ENCODE data around the gene RGS9BP. TPM values are rescaled to one million over a fixed set of nuclear protein-coding genes. Genes with fewer than 3 reads are reported as not detected.

Gene RGS9BP, protein sequence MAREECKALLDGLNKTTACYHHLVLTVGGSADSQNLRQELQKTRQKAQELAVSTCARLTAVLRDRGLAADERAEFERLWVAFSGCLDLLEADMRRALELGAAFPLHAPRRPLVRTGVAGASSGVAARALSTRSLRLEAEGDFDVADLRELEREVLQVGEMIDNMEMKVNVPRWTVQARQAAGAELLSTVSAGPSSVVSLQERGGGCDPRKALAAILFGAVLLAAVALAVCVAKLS
- under 1 TPM; 0.10 to 0.12 TPM for total RNA-seq

DNA sequence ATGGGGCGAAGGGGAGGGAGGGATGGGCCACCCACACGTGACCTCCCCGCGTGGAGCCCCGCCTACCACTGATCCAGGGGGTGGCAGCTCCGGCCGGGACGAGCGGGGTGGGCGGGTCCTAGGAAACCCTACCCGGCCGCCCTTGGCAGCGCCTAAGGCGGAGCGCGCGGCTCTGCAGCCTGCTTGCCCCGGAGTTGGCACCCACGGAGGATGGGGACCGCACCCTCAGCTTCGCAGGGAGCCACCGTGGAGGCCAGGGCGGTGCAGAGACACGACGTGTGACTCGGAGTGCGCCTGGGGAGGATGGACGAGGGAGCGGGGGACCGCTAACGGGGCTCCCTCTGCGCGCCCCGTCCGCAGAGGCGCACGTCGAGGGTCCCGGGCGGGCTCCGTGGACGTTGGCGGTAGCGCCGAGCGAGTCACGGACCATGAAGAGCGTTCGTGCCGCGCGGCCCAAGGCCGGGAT, at the start of gene RGS9BP:
TSS of gene RGS9BP (plus strand) at position 129 of the 466 bp plus-strand sequence. CDS start 416 bp downstream, outside the sequence.
- CTCF ChIA-PET: interaction anchor here (1.2 kb wide), 1 partner anchor 16 kb away, joined by 4 read pairs; the partner anchor contains the start of gene NUDT19
- peak within 1 kb of the TSS; percentile 80 for H3K4me3 Mint-ChIP-seq
- peaks cover 20% of the 10 kb centered on the region for H3K4me1 Mint-ChIP-seq (ENCODE audit: low read depth)
- peak within 1 kb of the TSS; percentile 39 for H3K27ac Mint-ChIP-seq
- peaks cover 14% of the 10 kb centered on the region for H3K27me3 Mint-ChIP-seq (ENCODE audit: low read depth)
- H3K9me3 Mint-ChIP-seq: no peaks in the 10 kb centered on the region
- no peaks in the 10 kb centered on the region for H3K36me3 Mint-ChIP-seq (ENCODE audit: low read depth)
- peak; percentile 55 for DNase-seq
- intact Hi-C loops (cut with micrococcal nuclease): loop anchor here (1.0 to 5.0 kb wide), 8 partner anchors 16 to 502 kb away; partner anchors contain the start of genes CEP89, DPY19L3, NUDT19 and PDCD5

DNA sequence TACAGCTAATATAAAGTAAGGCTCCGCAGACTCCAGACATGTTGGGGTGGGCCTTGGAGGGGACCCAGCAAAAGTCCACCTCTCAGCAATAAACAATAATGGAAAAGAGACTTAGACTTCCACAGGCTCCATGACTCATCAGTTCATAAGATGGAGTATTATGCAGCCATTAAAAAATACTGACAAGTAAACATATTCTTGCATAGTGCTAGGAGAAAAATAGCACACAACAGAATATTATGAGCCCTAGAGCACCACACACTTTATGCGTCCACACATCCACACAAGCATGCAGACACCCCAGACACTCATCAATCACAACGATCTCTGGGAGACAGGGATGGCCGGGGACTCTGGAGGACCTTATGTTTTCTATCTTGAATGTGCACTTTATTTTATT, 48.7 kb upstream of the RGS9BP start:
- Mint-ChIP-seq H3K9me3 (no peaks in the 10 kb centered on the region), H3K27me3 (ENCODE audit: low read depth) (no peaks in the 10 kb centered on the region), H3K36me3 (ENCODE audit: low read depth) (peaks cover 12% of the 10 kb centered on the region), H3K27ac (no peak overlapping the region), H3K4me1 (ENCODE audit: low read depth) (no peaks in the 10 kb centered on the region), H3K4me3 (no peak overlapping the region)
- CTCF ChIA-PET: no interaction called here
- intact Hi-C loops (cut with micrococcal nuclease): no loop called here
- DNase-seq: no peak

DNA sequence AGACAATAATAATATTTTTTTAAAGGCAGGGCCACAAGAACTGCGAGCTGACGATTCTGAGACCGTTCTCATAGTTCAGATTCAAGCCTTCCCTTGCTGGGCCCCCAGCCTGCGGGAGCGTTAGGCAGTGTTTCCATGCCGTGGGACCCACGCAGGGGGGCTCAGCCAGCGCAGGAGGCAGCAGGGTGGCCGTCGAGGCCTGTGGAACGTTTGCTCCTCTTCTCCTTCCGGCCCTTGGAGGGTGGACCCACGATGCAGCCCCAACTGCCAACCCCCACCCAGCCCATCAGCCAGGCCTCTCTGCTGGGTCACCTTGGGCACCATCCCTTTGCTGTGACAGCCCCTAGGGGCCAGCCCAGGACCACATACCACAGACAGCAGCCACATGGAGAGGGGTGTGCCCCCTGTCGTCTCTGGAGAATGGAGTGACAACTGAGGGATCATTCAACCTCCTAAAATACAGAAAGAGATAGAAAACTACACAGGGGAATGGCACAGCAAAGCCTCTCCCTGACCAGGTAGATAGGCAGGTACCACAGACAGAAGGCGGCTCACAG, 47.9 kb upstream of the RGS9BP start:
- Mint-ChIP-seq H3K9me3 (no peaks in the 10 kb centered on the region), H3K4me3 (no peak overlapping the region), H3K4me1 (ENCODE audit: low read depth) (no peaks in the 10 kb centered on the region), H3K27me3 (ENCODE audit: low read depth) (no peaks in the 10 kb centered on the region), H3K27ac (no peak overlapping the region), H3K36me3 (ENCODE audit: low read depth) (peaks cover 8% of the 10 kb centered on the region)
- CTCF ChIA-PET: no interaction called here
- no peak for DNase-seq
- intact Hi-C loops (cut with micrococcal nuclease): no loop called here

DNA sequence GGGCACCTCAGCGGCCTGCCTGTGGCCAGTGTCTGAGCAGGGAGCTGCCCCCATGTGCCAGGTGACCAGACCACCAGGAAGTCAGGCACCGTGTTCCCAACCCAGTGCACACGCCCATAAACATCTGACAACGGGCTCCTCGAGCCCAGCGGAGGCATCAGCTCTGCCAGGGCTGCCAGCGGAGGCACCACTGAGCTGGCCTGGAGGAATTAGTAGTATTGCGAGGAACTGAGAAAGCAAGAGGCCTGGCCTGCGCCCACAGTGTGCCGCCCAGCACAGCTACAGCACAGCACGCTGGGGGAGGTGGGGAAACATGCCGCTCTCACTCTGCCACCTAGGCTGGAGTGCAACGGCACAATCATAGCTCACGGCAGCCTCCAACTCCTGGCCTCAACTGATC, 45.3 kb upstream of the RGS9BP start:
- no peak overlapping the region for H3K27ac Mint-ChIP-seq
- DNase-seq: no peak
- H3K4me3 Mint-ChIP-seq: no peak overlapping the region
- no peaks in the 10 kb centered on the region for H3K4me1 Mint-ChIP-seq (ENCODE audit: low read depth)
- no peaks in the 10 kb centered on the region for H3K9me3 Mint-ChIP-seq
- intact Hi-C loops (cut with micrococcal nuclease): no loop called here
- H3K27me3 Mint-ChIP-seq (ENCODE audit: low read depth): no peaks in the 10 kb centered on the region
- peaks cover 6% of the 10 kb centered on the region for H3K36me3 Mint-ChIP-seq (ENCODE audit: low read depth)
- CTCF ChIA-PET: interaction anchor here (0.6 kb wide), 1 partner anchor 11 kb away, joined by 4 read pairs; no protein-coding TSS in a partner anchor

DNA sequence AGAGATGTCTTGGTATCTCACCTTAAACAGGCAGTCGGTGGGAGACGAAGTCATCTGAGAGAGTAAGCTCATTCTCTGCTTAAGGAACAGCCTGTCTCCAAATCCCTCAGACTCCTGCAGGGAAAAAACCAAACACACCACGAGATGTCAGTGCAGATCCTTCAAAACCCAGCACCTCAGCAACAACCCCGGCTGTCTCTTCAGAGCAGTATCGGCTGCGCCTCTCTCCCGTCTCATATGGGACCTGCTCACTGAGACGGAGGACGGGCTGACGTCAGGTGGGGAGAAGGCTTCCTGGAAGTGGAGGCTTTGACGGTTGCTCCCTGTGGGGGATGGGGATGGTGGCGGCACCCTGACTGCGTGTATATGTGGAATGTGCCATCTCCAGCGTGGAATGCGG, 44.3 kb upstream of the RGS9BP start:
- CTCF ChIA-PET: interaction anchor here (0.6 kb wide), 1 partner anchor 726 kb away, joined by 3 read pairs; no protein-coding TSS in a partner anchor
- no peak for DNase-seq
- H3K27ac Mint-ChIP-seq: no peak overlapping the region
- H3K36me3 Mint-ChIP-seq (ENCODE audit: low read depth): peaks cover 6% of the 10 kb centered on the region
- H3K27me3 Mint-ChIP-seq (ENCODE audit: low read depth): no peaks in the 10 kb centered on the region
- H3K4me1 Mint-ChIP-seq (ENCODE audit: low read depth): no peaks in the 10 kb centered on the region
- intact Hi-C loops (cut with micrococcal nuclease): no loop called here
- H3K9me3 Mint-ChIP-seq: no peaks in the 10 kb centered on the region
- no peak overlapping the region for H3K4me3 Mint-ChIP-seq

DNA sequence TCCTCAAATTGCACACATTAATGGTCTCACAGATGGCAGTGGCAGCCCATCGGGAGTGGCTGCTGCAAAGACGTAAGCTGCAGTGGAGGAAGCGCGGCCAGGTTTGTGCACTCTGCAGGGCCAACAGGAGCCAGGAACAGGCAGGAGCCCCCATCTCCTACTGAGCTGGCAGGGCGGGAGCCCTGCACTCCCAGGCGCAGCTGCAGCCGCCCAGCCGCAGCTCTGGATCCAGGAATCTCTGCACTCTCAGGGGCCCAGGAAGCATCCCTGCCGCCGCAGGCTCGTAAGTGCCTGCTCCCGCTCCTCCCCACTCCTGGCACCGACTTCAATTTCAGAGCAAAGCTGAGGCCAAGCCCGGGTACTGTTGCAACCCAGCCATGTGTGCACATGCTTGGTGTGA, 38.2 kb upstream of the RGS9BP start:
- Mint-ChIP-seq H3K4me3 (no peak overlapping the region), H3K27me3 (ENCODE audit: low read depth) (no peaks in the 10 kb centered on the region), H3K9me3 (no peaks in the 10 kb centered on the region), H3K36me3 (ENCODE audit: low read depth) (peaks cover 27% of the 10 kb centered on the region), H3K27ac (no peak overlapping the region), H3K4me1 (ENCODE audit: low read depth) (peaks cover 7% of the 10 kb centered on the region)
- DNase-seq: no peak
- intact Hi-C loops (cut with micrococcal nuclease): no loop called here
- CTCF ChIA-PET: no interaction called here

DNA sequence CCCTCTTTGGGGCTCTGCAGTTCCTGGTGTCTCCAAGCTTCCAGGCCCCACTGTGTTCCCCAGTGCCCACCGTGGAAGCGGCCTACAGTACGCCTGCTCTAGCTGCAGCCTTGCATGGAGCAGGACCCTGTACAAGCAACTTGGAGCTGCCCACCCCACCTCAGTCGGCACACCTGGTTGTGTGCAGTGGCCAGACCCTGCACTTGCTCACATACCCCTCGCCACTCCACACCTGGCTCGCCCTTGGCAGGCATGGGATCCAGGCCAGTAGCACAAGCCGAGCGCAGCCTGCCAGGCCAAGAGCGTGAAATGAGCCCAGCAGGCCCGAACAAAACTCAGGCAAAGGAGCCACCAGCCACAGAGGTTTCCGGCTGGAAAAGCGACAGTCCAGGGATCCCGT, 37.0 kb upstream of the RGS9BP start:
- Mint-ChIP-seq H3K4me3 (no peak overlapping the region), H3K27me3 (ENCODE audit: low read depth) (no peaks in the 10 kb centered on the region), H3K27ac (no peak overlapping the region), H3K36me3 (ENCODE audit: low read depth) (peaks cover 36% of the 10 kb centered on the region), H3K4me1 (ENCODE audit: low read depth) (peaks cover 19% of the 10 kb centered on the region), H3K9me3 (no peaks in the 10 kb centered on the region)
- CTCF ChIA-PET: no interaction called here
- no peak for DNase-seq
- intact Hi-C loops (cut with micrococcal nuclease): no loop called here

DNA sequence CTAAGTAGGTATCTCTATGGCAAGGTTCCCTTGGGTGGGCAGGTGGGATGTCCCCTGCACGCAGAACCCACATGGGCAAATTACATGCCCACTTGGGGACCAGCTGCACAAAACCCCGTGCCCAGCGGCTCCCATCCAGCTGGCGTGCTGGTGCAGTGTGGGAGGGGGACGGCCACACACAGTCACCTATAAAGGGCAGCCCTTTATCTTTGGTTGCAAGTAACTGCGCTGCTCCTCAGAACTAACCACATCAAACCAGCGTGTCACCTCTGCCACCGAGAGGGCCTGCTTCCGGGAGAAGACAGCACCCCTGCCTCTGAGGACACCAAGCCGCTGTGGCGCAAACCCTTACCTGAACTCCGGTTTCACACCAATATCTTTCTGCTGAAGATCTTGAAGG, 32.9 kb upstream of the RGS9BP start:
- Mint-ChIP-seq H3K36me3 (ENCODE audit: low read depth) (peaks cover 42% of the 10 kb centered on the region), H3K27me3 (ENCODE audit: low read depth) (no peaks in the 10 kb centered on the region), H3K4me3 (no peak overlapping the region), H3K9me3 (no peaks in the 10 kb centered on the region), H3K27ac (no peak overlapping the region), H3K4me1 (ENCODE audit: low read depth) (peaks cover 25% of the 10 kb centered on the region)
- intact Hi-C loops (cut with micrococcal nuclease): loop anchor here (1.0 to 2.0 kb wide), 3 partner anchors 33 to 152 kb away; partner anchors contain the start of genes ANKRD27, NUDT19 and RGS9BP
- DNase-seq: peak; percentile 86
- CTCF ChIA-PET: no interaction called here

DNA sequence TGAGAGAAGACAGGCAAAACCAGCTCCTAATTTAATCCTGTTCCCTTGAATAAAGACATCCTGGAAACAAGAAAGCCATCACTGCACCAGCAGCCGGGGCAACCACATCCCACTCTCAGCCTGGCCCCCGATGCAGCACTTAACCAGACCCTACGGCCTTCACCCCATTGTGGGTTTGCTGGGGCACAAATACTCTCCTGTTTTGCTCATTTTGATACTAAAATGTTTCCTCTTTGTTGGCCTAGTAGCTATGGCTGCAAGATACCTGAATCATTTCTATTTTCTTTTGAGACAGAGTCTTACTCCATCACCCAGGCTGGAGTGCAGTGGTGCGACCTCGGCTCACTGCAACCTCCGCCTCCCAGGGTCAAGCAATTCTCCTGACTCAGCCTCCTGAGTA, 29.1 kb upstream of the RGS9BP start:
- peaks cover 44% of the 10 kb centered on the region for H3K36me3 Mint-ChIP-seq (ENCODE audit: low read depth)
- intact Hi-C loops (cut with micrococcal nuclease): no loop called here
- CTCF ChIA-PET: no interaction called here
- H3K4me1 Mint-ChIP-seq (ENCODE audit: low read depth): peaks cover 25% of the 10 kb centered on the region
- H3K4me3 Mint-ChIP-seq: no peak overlapping the region
- DNase-seq: no peak
- no peaks in the 10 kb centered on the region for H3K27me3 Mint-ChIP-seq (ENCODE audit: low read depth)
- no peaks in the 10 kb centered on the region for H3K9me3 Mint-ChIP-seq
- no peak overlapping the region for H3K27ac Mint-ChIP-seq

DNA sequence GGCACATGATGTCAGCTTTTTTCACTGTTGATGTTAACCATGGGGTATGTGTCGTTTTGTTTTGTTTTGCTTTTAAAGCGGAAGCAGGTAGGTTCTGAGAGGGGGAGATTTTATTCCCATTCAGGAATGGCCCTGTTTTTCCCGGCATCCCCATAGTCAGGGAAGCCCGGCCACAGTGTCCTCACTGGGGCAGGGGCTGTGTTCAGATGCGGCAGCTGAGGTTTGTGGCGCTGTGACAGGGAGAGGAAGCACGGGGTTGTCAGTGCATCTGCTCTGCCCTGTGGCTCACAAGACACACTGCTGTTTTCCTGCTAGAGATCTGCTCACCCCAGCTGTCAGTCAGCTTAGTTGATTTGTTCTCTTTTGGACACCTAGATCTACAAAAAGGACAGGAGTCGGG, 28.3 kb upstream of the RGS9BP start:
- H3K4me1 Mint-ChIP-seq (ENCODE audit: low read depth): peaks cover 19% of the 10 kb centered on the region
- H3K36me3 Mint-ChIP-seq (ENCODE audit: low read depth): peaks cover 38% of the 10 kb centered on the region
- H3K27ac Mint-ChIP-seq: no peak overlapping the region
- DNase-seq: no peak
- no peaks in the 10 kb centered on the region for H3K27me3 Mint-ChIP-seq (ENCODE audit: low read depth)
- intact Hi-C loops (cut with micrococcal nuclease): no loop called here
- no peaks in the 10 kb centered on the region for H3K9me3 Mint-ChIP-seq
- H3K4me3 Mint-ChIP-seq: no peak overlapping the region
- CTCF ChIA-PET: no interaction called here

DNA sequence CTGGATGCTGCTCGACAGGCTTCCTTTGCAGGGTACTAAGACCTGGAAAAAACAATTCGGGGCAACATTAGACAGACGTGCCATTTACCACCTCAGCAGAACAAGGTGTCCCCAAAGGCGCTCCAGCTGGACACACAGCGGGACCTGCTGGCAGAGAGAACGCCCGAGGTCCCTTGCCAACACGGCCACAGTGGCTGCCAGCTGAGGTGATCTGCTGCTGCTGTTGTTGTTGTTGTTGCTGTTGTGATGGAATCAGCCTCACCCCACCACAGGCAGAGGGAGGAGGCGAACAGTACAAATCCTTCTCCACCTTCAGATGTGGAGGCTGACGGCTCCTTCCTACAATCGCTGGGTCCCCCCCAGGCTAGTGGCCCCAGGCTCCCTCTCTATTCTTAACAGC, 25.9 kb upstream of the RGS9BP start:
- Mint-ChIP-seq H3K27ac (no peak overlapping the region), H3K36me3 (ENCODE audit: low read depth) (peaks cover 24% of the 10 kb centered on the region), H3K4me1 (ENCODE audit: low read depth) (peaks cover 2% of the 10 kb centered on the region), H3K4me3 (no peak overlapping the region), H3K9me3 (no peaks in the 10 kb centered on the region), H3K27me3 (ENCODE audit: low read depth) (no peaks in the 10 kb centered on the region)
- DNase-seq: no peak
- intact Hi-C loops (cut with micrococcal nuclease): no loop called here
- CTCF ChIA-PET: no interaction called here

DNA sequence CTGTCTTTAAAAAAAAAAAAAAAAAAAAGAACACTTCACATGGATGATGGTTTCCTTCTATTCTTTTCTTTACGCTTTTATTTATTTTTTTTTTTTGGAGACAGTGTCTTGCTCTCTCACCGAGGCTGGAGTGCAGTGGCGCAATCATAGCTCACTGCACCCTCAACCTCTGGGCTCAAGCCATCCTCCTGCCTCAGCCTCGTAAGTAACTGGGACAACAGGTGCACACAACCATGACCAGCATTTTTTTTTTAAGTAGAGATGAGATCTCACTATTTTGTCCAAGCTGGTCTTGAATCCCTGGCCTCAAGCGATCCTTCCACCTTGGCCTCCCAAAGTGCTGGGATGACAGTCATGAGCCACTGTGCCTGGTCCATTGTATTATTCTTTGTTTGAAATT, 25.0 kb upstream of the RGS9BP start:
- Mint-ChIP-seq H3K4me3 (no peak overlapping the region), H3K4me1 (ENCODE audit: low read depth) (peaks cover 2% of the 10 kb centered on the region), H3K27ac (no peak overlapping the region), H3K36me3 (ENCODE audit: low read depth) (peaks cover 25% of the 10 kb centered on the region), H3K27me3 (ENCODE audit: low read depth) (no peaks in the 10 kb centered on the region), H3K9me3 (no peaks in the 10 kb centered on the region)
- intact Hi-C loops (cut with micrococcal nuclease): no loop called here
- CTCF ChIA-PET: no interaction called here
- no peak for DNase-seq

DNA sequence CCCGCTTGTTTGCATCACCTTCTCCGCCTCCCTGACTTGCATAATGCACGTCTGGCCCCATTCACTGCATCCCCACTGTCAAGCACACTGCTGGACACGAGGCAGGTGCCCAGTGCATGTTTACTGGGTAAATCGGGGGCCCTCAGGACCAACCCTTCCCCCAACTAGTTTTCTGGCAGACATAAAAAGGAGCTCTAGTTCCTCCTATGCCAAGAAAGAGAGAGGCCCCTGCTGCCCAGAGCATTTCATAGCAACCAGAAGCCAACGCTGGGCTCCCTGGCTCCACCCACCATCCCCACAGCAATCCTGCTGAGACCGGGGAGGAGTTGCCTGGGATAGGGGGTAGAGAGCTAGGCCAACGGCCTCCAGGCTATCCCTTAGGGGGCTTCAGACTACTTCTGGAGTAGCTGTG, 23.9 kb upstream of the RGS9BP start:
- CTCF ChIA-PET: no interaction called here
- H3K9me3 Mint-ChIP-seq: no peaks in the 10 kb centered on the region
- no peaks in the 10 kb centered on the region for H3K27me3 Mint-ChIP-seq (ENCODE audit: low read depth)
- DNase-seq: no peak
- peaks cover under 1% of the 10 kb centered on the region for H3K4me1 Mint-ChIP-seq (ENCODE audit: low read depth)
- intact Hi-C loops (cut with micrococcal nuclease): no loop called here
- H3K27ac Mint-ChIP-seq: no peak overlapping the region
- peaks cover 20% of the 10 kb centered on the region for H3K36me3 Mint-ChIP-seq (ENCODE audit: low read depth)
- no peak overlapping the region for H3K4me3 Mint-ChIP-seq

Data from activated naive CD4-positive, alpha-beta T cell treated with anti-CD3 and anti-CD28 coated beads for 36 hours (primary cell).